Colonic mucosa (tissue), 4 donors: ENCODE data around the gene LHFPL6. TPM values are rescaled to one million over a fixed set of nuclear protein-coding genes. Genes with fewer than 3 reads are reported as not detected.

Experiments
- DNase-seq: peaks from one replicate; pipeline ENCODE4 v3.0.0-alpha.2; 2020
- H3K27ac ChIP-seq: fragments of 200-600 bp; one replicate; pipeline ENCODE4 v1.8.0; 2021
- H3K27me3 ChIP-seq: fragments of 200-600 bp; one replicate; pipeline ENCODE4 v1.8.0; 2021
- H3K36me3 ChIP-seq: fragments of 200-600 bp; one replicate; pipeline ENCODE4 v1.8.0; 2021
- H3K4me1 ChIP-seq: fragments of 200-600 bp; one replicate; pipeline ENCODE4 v1.8.0; 2021; ENCODE audit warnings: mild to moderate bottlenecking
- H3K4me3 ChIP-seq: fragments of 200-600 bp; one replicate; pipeline ENCODE4 v1.8.0; 2021
- H3K9ac ChIP-seq, 2 donors: one replicate each; pipeline ENCODE4 v1.7.0; 2013; ENCODE audit warnings: control low read depth in 2 of 2, low read depth in 2 of 2, low read length in 2 of 2
- H3K9me3 ChIP-seq: fragments of 200-600 bp; one replicate; pipeline ENCODE4 v1.8.0; 2021
- intact Hi-C: fragments of 100-400 bp; cut with DNase I; formaldehyde crosslinking; loops from one replicate; pipeline ENCODE4 v1.14.1; 2022
- total RNA-seq, 2 donors: library from RNA; stranded (reverse); fragmentation: NEBNext Ultra II Directional in 1 of 2; extraction: Animal tissue kit (Norgen Biotek cat#: 25700) in 1 of 2; gene quantifications; one replicate each; pipeline ENCODE4 v1.2.1, GENCODE V29; 2021
- TF ChIP-seq, protein P1 (sequence below): fragments of 200-600 bp; IDR thresholded peaks from one replicate; pipeline ENCODE4 v1.8.0; 2022; ENCODE audit warnings: antibody characterized with exemption, mild to moderate bottlenecking
- donor health status: healthy.
- donor health status: DM: no; HTN: no; CAD: no.
- donor health status: DM: no; HTN: no; CAD: no.

LHFPL6 gene
- total RNA-seq, 2 donors from 2014 or later = 4.3 to 10.1 TPM

GRCh38 chr13:39317291-39317690 lies 285.7 kb downstream of the LHFPL6 start:
- intact Hi-C loops = no loop called here
- DNase-seq = no peak
- Histone ChIP-seq H3K36me3 (no peaks in the 10 kb centered on the region), H3K4me3 (no peak overlapping the region), H3K27ac (no peak overlapping the region), H3K27me3 (no peaks in the 10 kb centered on the region), H3K9ac (no peak overlapping the region), H3K4me1 (no peaks in the 10 kb centered on the region), H3K9me3 (no peaks in the 10 kb centered on the region)
- TF ChIP-seq, protein P1, sequence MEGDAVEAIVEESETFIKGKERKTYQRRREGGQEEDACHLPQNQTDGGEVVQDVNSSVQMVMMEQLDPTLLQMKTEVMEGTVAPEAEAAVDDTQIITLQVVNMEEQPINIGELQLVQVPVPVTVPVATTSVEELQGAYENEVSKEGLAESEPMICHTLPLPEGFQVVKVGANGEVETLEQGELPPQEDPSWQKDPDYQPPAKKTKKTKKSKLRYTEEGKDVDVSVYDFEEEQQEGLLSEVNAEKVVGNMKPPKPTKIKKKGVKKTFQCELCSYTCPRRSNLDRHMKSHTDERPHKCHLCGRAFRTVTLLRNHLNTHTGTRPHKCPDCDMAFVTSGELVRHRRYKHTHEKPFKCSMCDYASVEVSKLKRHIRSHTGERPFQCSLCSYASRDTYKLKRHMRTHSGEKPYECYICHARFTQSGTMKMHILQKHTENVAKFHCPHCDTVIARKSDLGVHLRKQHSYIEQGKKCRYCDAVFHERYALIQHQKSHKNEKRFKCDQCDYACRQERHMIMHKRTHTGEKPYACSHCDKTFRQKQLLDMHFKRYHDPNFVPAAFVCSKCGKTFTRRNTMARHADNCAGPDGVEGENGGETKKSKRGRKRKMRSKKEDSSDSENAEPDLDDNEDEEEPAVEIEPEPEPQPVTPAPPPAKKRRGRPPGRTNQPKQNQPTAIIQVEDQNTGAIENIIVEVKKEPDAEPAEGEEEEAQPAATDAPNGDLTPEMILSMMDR = no peak

DNA sequence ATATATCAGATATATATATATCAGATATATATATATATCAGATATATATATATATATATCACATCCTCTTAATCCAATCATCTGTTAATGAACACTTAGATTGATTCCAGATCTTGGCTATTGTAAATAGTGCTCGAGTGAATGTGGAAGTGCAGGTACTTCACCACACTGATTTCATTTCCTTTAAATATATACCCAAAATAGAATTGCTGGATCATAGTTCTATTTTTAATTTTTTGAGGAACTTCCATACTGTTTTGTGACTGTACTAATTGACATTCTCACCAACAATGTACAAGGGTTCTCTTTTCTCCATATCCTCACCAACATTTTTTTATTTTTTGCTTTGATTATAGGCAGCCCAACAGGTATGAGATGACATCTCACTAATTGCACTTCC lies 287.2 kb downstream of the LHFPL6 start:
- Histone ChIP-seq H3K36me3 (no peaks in the 10 kb centered on the region), H3K27ac (no peak overlapping the region), H3K27me3 (no peaks in the 10 kb centered on the region), H3K9ac (no peak overlapping the region), H3K9me3 (no peaks in the 10 kb centered on the region), H3K4me1 (no peaks in the 10 kb centered on the region), H3K4me3 (no peak overlapping the region)
- DNase-seq = no peak
- TF ChIP-seq, protein P1 = no peak
- intact Hi-C loops = no loop called here

- intact Hi-C loops = no loop called here
- Histone ChIP-seq H3K27me3 (no peaks in the 10 kb centered on the region), H3K4me3 (no peak overlapping the region), H3K4me1 (no peaks in the 10 kb centered on the region), H3K36me3 (no peaks in the 10 kb centered on the region), H3K9ac (no peak overlapping the region), H3K9me3 (no peaks in the 10 kb centered on the region), H3K27ac (no peak overlapping the region)
- TF ChIP-seq, protein P1 = no peak
- no peak for DNase-seq
Observed at GRCh38 chr13:39313721-39314120, 289.3 kb downstream of the LHFPL6 start.

- intact Hi-C loops = no loop called here
- Histone ChIP-seq H3K36me3 (no peaks in the 10 kb centered on the region), H3K4me3 (no peak overlapping the region), H3K27ac (no peak overlapping the region), H3K9me3 (no peaks in the 10 kb centered on the region), H3K4me1 (no peaks in the 10 kb centered on the region), H3K27me3 (no peaks in the 10 kb centered on the region), H3K9ac (no peak overlapping the region)
- DNase-seq = no peak
- TF ChIP-seq, protein P1 = no peak
Observed at GRCh38 chr13:39312596-39312995, 290.4 kb downstream of the LHFPL6 start.

- H3K27ac ChIP-seq = no peak overlapping the region
- H3K4me1 ChIP-seq = no peaks in the 10 kb centered on the region
- H3K27me3 ChIP-seq = no peaks in the 10 kb centered on the region
- DNase-seq = no peak
- H3K36me3 ChIP-seq = no peaks in the 10 kb centered on the region
- intact Hi-C loops = no loop called here
- H3K9ac ChIP-seq = no peak overlapping the region
- TF ChIP-seq, protein P1 = no peak
- H3K4me3 ChIP-seq = no peak overlapping the region
- no peaks in the 10 kb centered on the region for H3K9me3 ChIP-seq
Observed at GRCh38 chr13:39311619-39312018, 291.4 kb downstream of the LHFPL6 start.

DNA sequence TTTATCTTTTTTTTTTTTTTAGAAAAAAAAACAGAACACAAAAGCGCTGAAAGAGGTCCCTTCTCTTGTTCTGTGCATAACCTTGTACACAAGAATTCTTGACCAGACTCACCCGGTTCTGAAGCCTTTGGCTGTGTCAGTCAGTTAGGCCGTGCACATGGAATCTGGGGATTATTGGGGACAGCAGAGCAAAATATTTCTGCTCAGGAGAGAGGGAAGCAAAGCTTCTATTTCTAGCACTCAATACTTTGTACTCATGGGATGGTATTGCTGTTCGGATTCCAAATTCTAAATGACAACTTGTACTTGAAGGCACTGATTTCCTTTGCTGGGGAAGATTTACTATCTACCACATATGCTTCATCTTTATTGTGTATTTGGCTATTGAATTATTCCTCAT lies 292.0 kb downstream of the LHFPL6 start:
- H3K4me3 ChIP-seq = no peak overlapping the region
- no peak overlapping the region for H3K9ac ChIP-seq
- no peak for DNase-seq
- no peaks in the 10 kb centered on the region for H3K9me3 ChIP-seq
- H3K36me3 ChIP-seq = no peaks in the 10 kb centered on the region
- intact Hi-C loops = no loop called here
- no peaks in the 10 kb centered on the region for H3K4me1 ChIP-seq
- H3K27me3 ChIP-seq = no peaks in the 10 kb centered on the region
- TF ChIP-seq, protein P1 = no peak
- no peak overlapping the region for H3K27ac ChIP-seq
